ENCODE data around the gene HMCES. TPM values are rescaled to one million over a fixed set of nuclear protein-coding genes. Genes with fewer than 3 reads are reported as not detected.

Gene HMCES
- total and polyA plus RNA-seq, 2 of the 13 experiments (the other 11 are each of a cell fraction or from before 2014, with no cell fraction given), result 16.1 to 37.5 TPM

DNA sequence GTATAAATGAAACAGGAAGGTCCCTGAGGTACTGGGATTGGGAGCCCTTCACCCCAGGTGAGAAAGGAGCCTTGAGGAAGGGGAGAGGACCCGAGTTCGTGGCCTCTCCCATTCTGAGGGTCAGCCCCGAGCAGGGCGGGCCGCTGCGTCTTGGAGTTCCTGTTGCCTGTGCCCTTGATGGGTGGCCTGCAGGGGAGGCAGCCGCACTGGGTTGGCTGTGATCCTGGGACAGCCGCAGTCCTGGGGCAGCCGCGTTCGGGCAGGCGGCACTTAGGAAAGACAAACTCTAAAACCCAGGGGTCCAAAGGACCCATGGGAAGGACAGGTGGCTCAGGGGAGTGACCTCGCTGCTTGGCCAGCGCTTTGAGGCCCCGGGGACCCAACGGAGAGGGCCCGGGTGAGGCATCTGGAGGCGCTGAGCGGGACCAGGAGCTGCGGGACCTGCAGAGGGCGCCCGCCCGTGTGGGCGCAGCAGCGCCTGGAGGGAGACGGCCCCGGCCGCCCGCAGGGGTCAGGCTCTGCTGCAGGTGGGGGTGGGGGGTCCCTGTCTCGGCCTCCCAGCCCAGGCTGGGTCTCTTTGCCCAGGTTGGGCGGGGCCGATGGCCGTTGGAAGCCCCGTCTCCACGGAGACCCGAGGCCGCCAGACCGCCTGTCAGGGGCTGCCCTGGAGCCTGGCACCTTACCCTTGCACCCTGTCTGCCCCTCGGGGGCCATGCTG is 65.1 kb downstream of the HMCES start (continued):
- no peak for TF ChIP-seq ZFP90 (CRISPR knock-in tag; IDR thresholded peaks at IDR 0.05; ENCODE audit: borderline replicate concordance)
- no peak for TF ChIP-seq SRF (IDR thresholded peaks at IDR 0.05; ENCODE audit: low read depth, low read length)
- TF ChIP-seq, protein P1, sequence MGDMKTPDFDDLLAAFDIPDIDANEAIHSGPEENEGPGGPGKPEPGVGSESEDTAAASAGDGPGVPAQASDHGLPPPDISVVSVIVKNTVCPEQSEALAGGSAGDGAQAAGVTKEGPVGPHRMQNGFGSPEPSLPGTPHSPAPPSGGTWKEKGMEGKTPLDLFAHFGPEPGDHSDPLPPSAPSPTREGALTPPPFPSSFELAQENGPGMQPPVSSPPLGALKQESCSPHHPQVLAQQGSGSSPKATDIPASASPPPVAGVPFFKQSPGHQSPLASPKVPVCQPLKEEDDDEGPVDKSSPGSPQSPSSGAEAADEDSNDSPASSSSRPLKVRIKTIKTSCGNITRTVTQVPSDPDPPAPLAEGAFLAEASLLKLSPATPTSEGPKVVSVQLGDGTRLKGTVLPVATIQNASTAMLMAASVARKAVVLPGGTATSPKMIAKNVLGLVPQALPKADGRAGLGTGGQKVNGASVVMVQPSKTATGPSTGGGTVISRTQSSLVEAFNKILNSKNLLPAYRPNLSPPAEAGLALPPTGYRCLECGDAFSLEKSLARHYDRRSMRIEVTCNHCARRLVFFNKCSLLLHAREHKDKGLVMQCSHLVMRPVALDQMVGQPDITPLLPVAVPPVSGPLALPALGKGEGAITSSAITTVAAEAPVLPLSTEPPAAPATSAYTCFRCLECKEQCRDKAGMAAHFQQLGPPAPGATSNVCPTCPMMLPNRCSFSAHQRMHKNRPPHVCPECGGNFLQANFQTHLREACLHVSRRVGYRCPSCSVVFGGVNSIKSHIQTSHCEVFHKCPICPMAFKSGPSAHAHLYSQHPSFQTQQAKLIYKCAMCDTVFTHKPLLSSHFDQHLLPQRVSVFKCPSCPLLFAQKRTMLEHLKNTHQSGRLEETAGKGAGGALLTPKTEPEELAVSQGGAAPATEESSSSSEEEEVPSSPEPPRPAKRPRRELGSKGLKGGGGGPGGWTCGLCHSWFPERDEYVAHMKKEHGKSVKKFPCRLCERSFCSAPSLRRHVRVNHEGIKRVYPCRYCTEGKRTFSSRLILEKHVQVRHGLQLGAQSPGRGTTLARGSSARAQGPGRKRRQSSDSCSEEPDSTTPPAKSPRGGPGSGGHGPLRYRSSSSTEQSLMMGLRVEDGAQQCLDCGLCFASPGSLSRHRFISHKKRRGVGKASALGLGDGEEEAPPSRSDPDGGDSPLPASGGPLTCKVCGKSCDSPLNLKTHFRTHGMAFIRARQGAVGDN (CRISPR knock-in tag; IDR thresholded peaks at IDR 0.05), result peak; percentile 68; the same call in 1 of the 2 replicates
- no peak for TF ChIP-seq ZNF160 (CRISPR knock-in tag; IDR thresholded peaks at IDR 0.05)
- TF ChIP-seq ZNF350 (CRISPR knock-in tag; IDR thresholded peaks at IDR 0.05; ENCODE audit: borderline replicate concordance, low read depth), result no peak
- no peak for TF ChIP-seq ZNF235 (CRISPR knock-in tag; IDR thresholded peaks at IDR 0.05; ENCODE audit: borderline replicate concordance)

DNA sequence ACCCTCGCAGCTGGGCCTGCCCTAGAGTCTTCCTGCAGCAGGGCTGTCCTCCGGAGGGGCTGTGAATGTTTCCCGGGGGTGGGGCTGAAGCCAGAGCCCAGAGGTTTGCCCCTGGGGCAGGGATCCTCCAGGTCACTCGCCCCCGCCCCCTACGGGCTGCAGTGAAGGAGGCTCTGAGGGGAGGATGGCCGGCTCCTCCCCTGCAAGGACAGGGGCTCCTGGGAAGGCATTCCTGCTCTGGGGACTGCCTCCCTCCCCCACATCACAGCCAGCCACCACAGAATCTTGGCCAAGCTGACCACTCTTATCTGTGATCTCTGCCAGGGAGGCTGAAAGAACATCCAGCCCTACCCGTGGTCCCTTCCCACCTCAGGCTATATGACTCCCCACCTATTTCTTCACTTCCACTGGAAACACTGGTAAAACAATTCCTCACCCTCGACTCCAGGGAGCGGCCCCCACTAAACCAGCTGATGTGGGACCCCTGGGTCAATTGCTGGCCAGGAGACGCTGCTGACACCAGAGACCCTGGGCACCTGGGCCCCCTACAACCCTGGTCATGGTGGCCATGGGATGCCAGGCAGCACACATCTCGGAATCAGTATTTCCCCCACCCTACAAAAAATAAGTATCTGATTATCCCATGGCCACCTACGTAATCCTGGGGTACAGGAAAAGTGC is 66.0 kb downstream of the HMCES start:
- Histone ChIP-seq H3K27me3 (ENCODE audit: control insufficient read depth in 1 of 2, insufficient read depth in 2 of 2, low read length in 2 of 2) (peaks cover 0 to 28% of the 10 kb centered on the region in 2 experiments; a peak in 2 of 5 replicates), H3K36me3 (replicated peaks in 1 of 2; ENCODE audit: control insufficient read depth in 1 of 2, insufficient read depth in 2 of 2, low read length in 2 of 2) (no peaks in the 10 kb centered on the region), H2AFZ (ENCODE audit: low read length) (no peak overlapping the region), H4K20me1 (ENCODE audit: insufficient read depth, low read length) (no peaks in the 10 kb centered on the region), H3K9me3 (ENCODE audit: low read length) (no peaks in the 10 kb centered on the region), H3K27ac (ENCODE audit: extremely low read length, insufficient read depth, low read length) (no peak overlapping the region), H3K4me3 (replicated peaks in 1 of 3; ENCODE audit: insufficient read depth in 1 of 3, low read depth in 2 of 3, low read length in 3 of 3) (peak overlapping the region in 2 of 3 experiments; percentile 55 to 66; a peak in 4 of 6 replicates), H3K4me2 (ENCODE audit: low read depth, low read length) (peak overlapping the region; percentile 78), H3K79me2 (ENCODE audit: insufficient read depth, low read length) (no peaks in the 10 kb centered on the region), H3K9ac (ENCODE audit: insufficient read depth, low read depth, low read length) (no peak overlapping the region), H3K4me1 (ENCODE audit: insufficient read depth, low read length) (peaks cover 66% of the 10 kb centered on the region)
- no TSS peak for BruUV-seq (replicated peaks)
- ChIA-PET POLR2A (interaction anchor here (0.6 kb wide), 1 partner anchor 16 kb away, joined by 3 read pairs; no protein-coding TSS in a partner anchor), CTCF (ENCODE audit: low intra/inter-chr PET ratio, low total read pairs) (no interaction called here)
- no peak for FAIRE-seq
- DNase-seq (ENCODE audit: low spot score), result no peak
- ATAC-seq, result peak; percentile 50
- in situ Hi-C loops (cut with HindIII; ENCODE audit: extremely low pct_ligation_motif_present, low pct_unique_long_range_greater_than_20kb) (no loop called here), intact Hi-C loops (cut with micrococcal nuclease; ENCODE audit: unreplicated experiment) (no loop called here)
- WGBS (ENCODE audit: low lambda C conversion rate), result 55% methylated on average over 9 of the region's 13 CpGs
- no peak for TF ChIP-seq ZNF891 (CRISPR knock-in tag; IDR thresholded peaks at IDR 0.05)
- TF ChIP-seq TAF1 (CRISPR knock-in tag; IDR thresholded peaks at IDR 0.05), result no peak
- no peak for TF ChIP-seq MYNN (CRISPR knock-in tag; IDR thresholded peaks at IDR 0.05; ENCODE audit: low read depth)
- TF ChIP-seq, protein P2, sequence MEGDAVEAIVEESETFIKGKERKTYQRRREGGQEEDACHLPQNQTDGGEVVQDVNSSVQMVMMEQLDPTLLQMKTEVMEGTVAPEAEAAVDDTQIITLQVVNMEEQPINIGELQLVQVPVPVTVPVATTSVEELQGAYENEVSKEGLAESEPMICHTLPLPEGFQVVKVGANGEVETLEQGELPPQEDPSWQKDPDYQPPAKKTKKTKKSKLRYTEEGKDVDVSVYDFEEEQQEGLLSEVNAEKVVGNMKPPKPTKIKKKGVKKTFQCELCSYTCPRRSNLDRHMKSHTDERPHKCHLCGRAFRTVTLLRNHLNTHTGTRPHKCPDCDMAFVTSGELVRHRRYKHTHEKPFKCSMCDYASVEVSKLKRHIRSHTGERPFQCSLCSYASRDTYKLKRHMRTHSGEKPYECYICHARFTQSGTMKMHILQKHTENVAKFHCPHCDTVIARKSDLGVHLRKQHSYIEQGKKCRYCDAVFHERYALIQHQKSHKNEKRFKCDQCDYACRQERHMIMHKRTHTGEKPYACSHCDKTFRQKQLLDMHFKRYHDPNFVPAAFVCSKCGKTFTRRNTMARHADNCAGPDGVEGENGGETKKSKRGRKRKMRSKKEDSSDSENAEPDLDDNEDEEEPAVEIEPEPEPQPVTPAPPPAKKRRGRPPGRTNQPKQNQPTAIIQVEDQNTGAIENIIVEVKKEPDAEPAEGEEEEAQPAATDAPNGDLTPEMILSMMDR (CRISPR knock-in tag; IDR thresholded peaks at IDR 0.05), result peak; percentile 23; the same call in 1 of the 2 replicates
- TF ChIP-seq, protein P3, sequence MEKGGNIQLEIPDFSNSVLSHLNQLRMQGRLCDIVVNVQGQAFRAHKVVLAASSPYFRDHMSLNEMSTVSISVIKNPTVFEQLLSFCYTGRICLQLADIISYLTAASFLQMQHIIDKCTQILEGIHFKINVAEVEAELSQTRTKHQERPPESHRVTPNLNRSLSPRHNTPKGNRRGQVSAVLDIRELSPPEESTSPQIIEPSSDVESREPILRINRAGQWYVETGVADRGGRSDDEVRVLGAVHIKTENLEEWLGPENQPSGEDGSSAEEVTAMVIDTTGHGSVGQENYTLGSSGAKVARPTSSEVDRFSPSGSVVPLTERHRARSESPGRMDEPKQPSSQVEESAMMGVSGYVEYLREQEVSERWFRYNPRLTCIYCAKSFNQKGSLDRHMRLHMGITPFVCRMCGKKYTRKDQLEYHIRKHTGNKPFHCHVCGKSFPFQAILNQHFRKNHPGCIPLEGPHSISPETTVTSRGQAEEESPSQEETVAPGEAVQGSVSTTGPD (CRISPR knock-in tag; IDR thresholded peaks at IDR 0.05), result no peak
- TF ChIP-seq ZNF558 (CRISPR knock-in tag; IDR thresholded peaks at IDR 0.05; ENCODE audit: borderline replicate concordance), result no peak
- no peak for TF ChIP-seq ZNF225 (CRISPR knock-in tag; IDR thresholded peaks at IDR 0.05)
- no peak for TF ChIP-seq MEIS2 (CRISPR knock-in tag; IDR thresholded peaks at IDR 0.05)
